Measurements from ENCODE around the gene HOXA11.

HOXA11 gene

GRCh38 chr7:27192546-27193334 is 7.7 kb upstream of the HOXA11 start:
- Mint-ChIP-seq H3K27me3 (ENCODE audit: low read depth) (peaks cover 100% of the 10 kb centered on the region), H3K36me3 (ENCODE audit: low read depth) (no peaks in the 10 kb centered on the region), H3K4me3 (peak overlapping the region; percentile 56 to 79 (median 69)), H3K4me1 (peaks cover 33% of the 10 kb centered on the region), H3K27ac (no peak overlapping the region), H3K9me3 (no peaks in the 10 kb centered on the region)
- TF ChIP-seq CTCF (IDR thresholded peaks at IDR 0.05; ENCODE audit: unreplicated experiment in 3 of 3) = no peak

GRCh38 chr7:27191833-27192545 is 7.0 kb upstream of the HOXA11 start:
- Mint-ChIP-seq H3K9me3 (no peaks in the 10 kb centered on the region), H3K4me3 (peak overlapping the region; percentile 62 to 79 (median 71)), H3K4me1 (peaks cover 34% of the 10 kb centered on the region), H3K27ac (peak overlapping the region in 1 of 3 experiments; percentile 44), H3K27me3 (ENCODE audit: low read depth) (peaks cover 100% of the 10 kb centered on the region), H3K36me3 (ENCODE audit: low read depth) (no peaks in the 10 kb centered on the region)
- TF ChIP-seq CTCF (IDR thresholded peaks at IDR 0.05; ENCODE audit: unreplicated experiment in 3 of 3) = no peak

- Mint-ChIP-seq H3K36me3 (ENCODE audit: low read depth) (no peaks in the 10 kb centered on the region), H3K27me3 (ENCODE audit: low read depth) (peaks cover 100% of the 10 kb centered on the region), H3K9me3 (no peaks in the 10 kb centered on the region), H3K4me3 (peak overlapping the region; percentile 45 to 59 (median 53)), H3K27ac (no peak overlapping the region), H3K4me1 (peaks cover 34% of the 10 kb centered on the region)
- TF ChIP-seq CTCF (IDR thresholded peaks at IDR 0.05; ENCODE audit: unreplicated experiment in 3 of 3) = no peak
These were observed 6.2 kb upstream of the HOXA11 start for GRCh38 chr7:27191161-27191731.

- no peaks in the 10 kb centered on the region for H3K36me3 Mint-ChIP-seq (ENCODE audit: low read depth)
- no peak for TF ChIP-seq CTCF (IDR thresholded peaks at IDR 0.05; ENCODE audit: unreplicated experiment in 3 of 3)
- peaks cover 100% of the 10 kb centered on the region for H3K27me3 Mint-ChIP-seq (ENCODE audit: low read depth)
- H3K27ac Mint-ChIP-seq = peak overlapping the region in 2 of 3 experiments; percentile 3 to 97
- no peaks in the 10 kb centered on the region for H3K9me3 Mint-ChIP-seq
- H3K4me3 Mint-ChIP-seq = peak overlapping the region; percentile 56 to 92 (median 71)
- peaks cover 42% of the 10 kb centered on the region for H3K4me1 Mint-ChIP-seq
These were observed 5.1 kb upstream of the HOXA11 start for GRCh38 chr7:27189997-27190748.

GRCh38 chr7:27189295-27189996 is 4.4 kb upstream of the HOXA11 start:
- no peaks in the 10 kb centered on the region for H3K36me3 Mint-ChIP-seq (ENCODE audit: low read depth)
- no peaks in the 10 kb centered on the region for H3K9me3 Mint-ChIP-seq
- peak overlapping the region in 1 of 3 experiments; percentile 97 for H3K27ac Mint-ChIP-seq
- peaks cover 47% of the 10 kb centered on the region for H3K4me1 Mint-ChIP-seq
- no peak for TF ChIP-seq CTCF (IDR thresholded peaks at IDR 0.05; ENCODE audit: unreplicated experiment in 3 of 3)
- H3K4me3 Mint-ChIP-seq = peak overlapping the region; percentile 55 to 92 (median 71)
- peaks cover 100% of the 10 kb centered on the region for H3K27me3 Mint-ChIP-seq (ENCODE audit: low read depth)
